GM12873 (cell line): ENCODE data around the gene SGCG.

Experiments used
- TF ChIP-seq, protein P1 (sequence below): IDR thresholded peaks from 2 replicates; pipeline ENCODE4 v1.5.1; 2012; ENCODE audit warnings: low read depth, mild to moderate bottlenecking, moderate library complexity, low read length, control low read depth; ENCODE audit not compliant: insufficient read depth; ENCODE audit errors: missing control alignments

SGCG gene

DNA sequence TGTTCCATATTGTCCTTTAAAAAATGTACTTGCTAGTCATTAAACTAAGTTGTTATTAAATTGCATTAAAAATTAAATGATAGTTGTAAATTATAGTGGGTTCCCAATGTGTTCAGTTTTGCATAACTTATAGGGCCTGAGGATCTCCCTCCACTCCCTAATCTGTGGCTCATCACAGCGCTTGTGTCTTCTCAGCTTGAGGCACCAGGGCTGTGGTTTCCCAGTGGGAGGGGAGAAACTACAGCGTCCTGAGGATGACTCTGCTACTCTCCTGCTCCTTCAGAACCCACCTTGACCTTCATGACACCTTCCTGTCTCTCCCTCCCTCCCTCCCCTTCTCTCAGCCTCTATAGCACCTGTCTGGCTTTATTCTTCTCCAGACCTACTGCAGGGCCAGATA, 1.4 kb downstream of the SGCG start:
- TF ChIP-seq, protein P1, sequence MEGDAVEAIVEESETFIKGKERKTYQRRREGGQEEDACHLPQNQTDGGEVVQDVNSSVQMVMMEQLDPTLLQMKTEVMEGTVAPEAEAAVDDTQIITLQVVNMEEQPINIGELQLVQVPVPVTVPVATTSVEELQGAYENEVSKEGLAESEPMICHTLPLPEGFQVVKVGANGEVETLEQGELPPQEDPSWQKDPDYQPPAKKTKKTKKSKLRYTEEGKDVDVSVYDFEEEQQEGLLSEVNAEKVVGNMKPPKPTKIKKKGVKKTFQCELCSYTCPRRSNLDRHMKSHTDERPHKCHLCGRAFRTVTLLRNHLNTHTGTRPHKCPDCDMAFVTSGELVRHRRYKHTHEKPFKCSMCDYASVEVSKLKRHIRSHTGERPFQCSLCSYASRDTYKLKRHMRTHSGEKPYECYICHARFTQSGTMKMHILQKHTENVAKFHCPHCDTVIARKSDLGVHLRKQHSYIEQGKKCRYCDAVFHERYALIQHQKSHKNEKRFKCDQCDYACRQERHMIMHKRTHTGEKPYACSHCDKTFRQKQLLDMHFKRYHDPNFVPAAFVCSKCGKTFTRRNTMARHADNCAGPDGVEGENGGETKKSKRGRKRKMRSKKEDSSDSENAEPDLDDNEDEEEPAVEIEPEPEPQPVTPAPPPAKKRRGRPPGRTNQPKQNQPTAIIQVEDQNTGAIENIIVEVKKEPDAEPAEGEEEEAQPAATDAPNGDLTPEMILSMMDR, result no peak

DNA sequence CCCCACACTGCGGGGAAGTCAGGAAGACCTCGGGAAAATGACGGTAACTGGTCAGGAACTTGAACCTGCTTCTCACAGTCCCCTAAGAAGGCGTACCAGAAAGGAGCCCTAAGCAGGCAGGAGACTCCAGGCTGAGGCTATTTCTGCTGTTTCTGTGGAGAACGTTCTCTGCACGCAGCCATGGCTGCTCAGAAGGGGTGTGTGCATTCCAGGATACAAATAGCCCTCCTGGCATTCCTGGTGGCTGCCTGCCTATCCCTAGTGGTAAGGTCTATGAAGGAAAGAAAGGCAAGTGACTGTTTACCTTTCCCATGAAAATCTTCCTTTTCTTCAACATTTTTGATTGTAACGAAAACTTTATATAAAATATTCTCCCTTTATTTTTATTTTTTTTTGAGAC, 2.5 kb downstream of the SGCG start:
- TF ChIP-seq, protein P1, result no peak

DNA sequence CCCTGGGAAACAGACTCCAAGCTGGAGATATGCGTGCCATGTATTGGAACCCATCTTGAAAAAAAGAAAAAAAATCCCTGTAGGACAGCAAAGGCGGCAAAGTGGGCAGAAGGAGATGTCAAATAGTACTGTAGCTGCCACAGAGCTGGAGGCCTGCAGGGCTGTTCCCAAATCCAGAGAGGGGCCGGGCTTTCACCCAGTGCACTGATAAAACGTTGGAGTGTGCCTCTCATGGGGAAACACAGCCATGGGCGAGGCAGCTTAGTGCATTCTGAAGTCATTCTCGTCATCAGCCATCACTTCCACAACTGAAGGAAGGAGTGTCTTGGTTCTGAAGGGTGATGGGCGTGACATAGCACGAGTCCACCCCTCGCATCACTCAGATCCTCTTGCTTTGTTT, 4.8 kb downstream of the SGCG start:
- TF ChIP-seq, protein P1, result no peak

DNA sequence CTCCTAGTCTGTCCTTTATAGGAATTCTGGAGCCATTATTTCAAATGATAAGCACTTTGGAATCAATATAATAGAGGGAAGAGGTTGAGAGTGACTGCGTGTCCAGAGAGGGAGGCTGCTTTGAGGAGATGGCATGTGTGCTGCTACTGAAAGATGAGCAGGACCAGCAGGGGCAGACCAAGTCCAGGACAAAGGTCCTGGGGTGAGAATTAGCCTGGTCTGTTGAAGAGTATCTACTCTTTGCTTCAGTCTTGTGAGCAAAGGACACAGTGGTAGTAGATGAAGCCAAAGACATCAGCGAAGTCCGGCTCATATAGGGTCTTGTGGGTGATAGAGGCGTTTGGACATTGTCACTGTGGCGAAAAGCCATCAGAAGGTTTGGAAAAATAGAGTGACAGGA, 21.1 kb downstream of the SGCG start:
- TF ChIP-seq, protein P1, result no peak

DNA sequence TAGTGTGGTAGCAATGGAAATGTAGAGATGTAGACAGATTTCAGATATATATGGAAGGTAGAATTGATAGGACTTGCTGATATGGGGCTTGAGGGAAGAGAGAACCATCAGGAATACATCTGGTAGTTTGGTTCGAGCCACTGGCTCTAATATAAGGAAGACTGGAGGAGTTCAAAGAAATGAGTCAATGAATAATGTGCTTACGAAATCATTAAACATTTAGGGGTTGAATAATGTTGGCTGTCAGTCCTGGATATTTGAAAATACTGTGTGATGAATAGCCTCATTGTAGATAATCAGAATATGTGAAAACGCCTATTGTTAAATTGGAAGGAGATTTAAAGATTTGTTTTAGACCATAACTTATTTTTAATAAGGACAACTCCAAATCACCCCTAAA, 21.6 kb downstream of the SGCG start:
- TF ChIP-seq, protein P1, result no peak

DNA sequence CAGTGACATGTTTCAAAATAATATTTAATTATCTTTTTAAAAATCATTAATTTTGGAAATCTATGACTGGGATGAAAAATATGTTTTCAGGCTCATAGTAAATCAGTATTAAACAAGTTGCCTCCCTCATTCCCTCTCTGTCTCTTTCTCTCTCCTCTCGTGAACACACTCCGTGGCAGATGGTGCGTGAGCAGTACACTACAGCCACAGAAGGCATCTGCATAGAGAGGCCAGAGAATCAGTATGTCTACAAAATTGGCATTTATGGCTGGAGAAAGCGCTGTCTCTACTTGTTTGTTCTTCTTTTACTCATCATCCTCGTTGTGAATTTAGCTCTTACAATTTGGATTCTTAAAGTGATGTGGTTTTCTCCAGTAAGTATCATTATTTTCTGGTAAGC, 22.7 kb downstream of the SGCG start:
- TF ChIP-seq, protein P1, result no peak

DNA sequence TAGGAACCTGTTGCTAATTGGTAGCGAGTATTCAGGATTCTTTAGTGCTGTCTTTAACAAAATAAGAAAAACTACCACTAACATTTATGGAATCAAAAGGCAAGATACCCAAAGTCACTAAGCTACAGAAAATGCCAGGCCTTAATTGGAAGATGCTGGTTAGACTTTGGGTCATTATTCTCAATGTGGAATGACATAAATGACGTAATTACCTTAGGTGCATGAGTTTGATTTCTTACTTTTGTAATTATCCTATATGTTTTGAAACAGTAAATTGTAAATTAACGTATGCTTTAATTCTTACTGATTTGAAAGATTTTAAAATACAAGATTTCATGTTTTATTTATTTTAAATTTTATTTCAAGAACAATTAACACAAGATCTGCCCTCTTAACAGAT, 25.0 kb downstream of the SGCG start:
- TF ChIP-seq, protein P1, result no peak

DNA sequence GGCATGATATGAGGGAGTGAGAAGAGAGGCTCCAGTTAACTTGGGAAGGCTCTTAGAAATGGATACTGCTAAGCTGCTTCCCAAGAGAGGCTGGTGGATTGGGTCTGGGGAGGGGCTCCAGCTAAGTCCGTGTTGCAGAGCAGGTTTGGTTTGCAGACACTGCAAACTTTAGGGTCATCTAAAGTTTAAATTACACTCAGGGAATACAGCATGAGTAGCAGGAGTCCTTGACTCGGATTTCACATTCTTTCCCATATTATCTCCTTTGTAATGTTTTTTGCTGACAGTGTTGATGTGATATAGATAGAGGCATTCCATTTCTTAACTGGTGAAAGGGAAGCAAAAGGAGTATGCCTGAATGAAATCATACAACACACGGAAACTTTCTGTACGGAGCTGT, 31.9 kb downstream of the SGCG start:
- TF ChIP-seq, protein P1, result no peak
